Activated T-helper 1 cell treated with anti-CD3 and anti-CD28 coated beads, Interleukin-2, amount 50 U/mL, for 16 hours (primary cell): ENCODE data around the gene ITIH4.

Experiments used
- DNase-seq, 2 donors: peaks; one replicate each; pipeline ENCODE4 v3.0.0-alpha.2; 2020; ENCODE audit warnings: low read depth in 1 of 2, low spot score in 1 of 2

ITIH4 gene

GRCh38 chr3:52830535-52831258 is at the start of gene ITIH4:
ITIH4 (minus strand) TSS chr3:52830672; CDS start chr3:52830642, 30 bp downstream.
- no peak for DNase-seq

- no peak for DNase-seq
Measured at GRCh38 chr3:52880047-52880446, 49.6 kb upstream of the ITIH4 start.

- DNase-seq: no peak
Measured at GRCh38 chr3:52879581-52879980, 49.1 kb upstream of the ITIH4 start.

- DNase-seq: no peak
Measured at GRCh38 chr3:52879090-52879489, 48.6 kb upstream of the ITIH4 start.

- no peak for DNase-seq
Measured at GRCh38 chr3:52877085-52877484, 46.6 kb upstream of the ITIH4 start.

- no peak for DNase-seq
Measured at GRCh38 chr3:52874864-52875587, 44.6 kb upstream of the ITIH4 start.

- no peak for DNase-seq
Measured at GRCh38 chr3:52874160-52874701, 43.8 kb upstream of the ITIH4 start.

- DNase-seq: no peak
Measured at GRCh38 chr3:52873433-52874159, 43.1 kb upstream of the ITIH4 start.

- no peak for DNase-seq
Measured at GRCh38 chr3:52872245-52872644, 41.8 kb upstream of the ITIH4 start.

GRCh38 chr3:52871761-52872160 is 41.3 kb upstream of the ITIH4 start:
- no peak for DNase-seq

- DNase-seq: no peak
Measured at GRCh38 chr3:52870471-52870870, 40.0 kb upstream of the ITIH4 start.

- no peak for DNase-seq
Measured at GRCh38 chr3:52866427-52866826, 36.0 kb upstream of the ITIH4 start.

- DNase-seq: no peak
Measured at GRCh38 chr3:52865994-52866393, 35.5 kb upstream of the ITIH4 start.

GRCh38 chr3:52860424-52860768 is 29.9 kb upstream of the ITIH4 start:
- no peak for DNase-seq

GRCh38 chr3:52859686-52860423 is 29.4 kb upstream of the ITIH4 start:
- no peak for DNase-seq

- DNase-seq: no peak
Measured at GRCh38 chr3:52857864-52858263, 27.4 kb upstream of the ITIH4 start.

GRCh38 chr3:52857133-52857532 is 26.7 kb upstream of the ITIH4 start:
- no peak for DNase-seq

GRCh38 chr3:52856666-52857065 is 26.2 kb upstream of the ITIH4 start:
- DNase-seq: no peak

- no peak for DNase-seq
Measured at GRCh38 chr3:52854013-52854412, 23.5 kb upstream of the ITIH4 start.

GRCh38 chr3:52852419-52852818 is 21.9 kb upstream of the ITIH4 start:
- no peak for DNase-seq

- DNase-seq: no peak
Measured at GRCh38 chr3:52851348-52851747, 20.9 kb upstream of the ITIH4 start.
